Keratinocyte (primary cell): ENCODE data around the gene ACBD5. TPM values are rescaled to one million over a fixed set of nuclear protein-coding genes. Genes with fewer than 3 reads are reported as not detected.

Experiments
- DNase-seq: peaks from one replicate; pipeline ENCODE4 v3.0.0-alpha.2; 2011; ENCODE audit warnings: low read depth, missing footprints, low spot score
- FAIRE-seq: peaks from 2 replicates; lab custom pipeline; 2011; peaks lifted over from hg19 to GRCh38; lab: Jason Lieb, UNC
- H2AFZ ChIP-seq: 2 replicates; pipeline ENCODE4 v1.6.0; 2012; ENCODE audit warnings: low read length, control low read depth, inconsistent platforms; ENCODE audit not compliant: control insufficient read depth
- H3K27ac ChIP-seq: 2 replicates; pipeline ENCODE4 v1.5.1; 2011; ENCODE audit warnings: low read length; ENCODE audit not compliant: control insufficient read depth, insufficient read depth
- H3K27me3 ChIP-seq: 3 replicates; pipeline ENCODE4 v1.6.0; 2011; ENCODE audit warnings: low read length; ENCODE audit not compliant: control insufficient read depth, insufficient read depth; ENCODE audit errors: extremely low read depth
- H3K36me3 ChIP-seq, 2 experiments: 2 replicates in 1 of 2; 3 replicates in 1 of 2; pipeline ENCODE4 v1.5.1; 2011; ENCODE audit warnings: low read length in 2 of 2, mild to moderate bottlenecking in 1 of 2; ENCODE audit not compliant: control insufficient read depth in 2 of 2, insufficient read depth in 2 of 2; ENCODE audit errors: extremely low read depth in 1 of 2
- H3K4me1 ChIP-seq: 3 replicates; pipeline ENCODE4 v1.5.1; 2011; ENCODE audit warnings: low read length; ENCODE audit not compliant: control insufficient read depth, insufficient read depth; ENCODE audit errors: extremely low read depth
- H3K4me2 ChIP-seq: 3 replicates; pipeline ENCODE4 v1.6.0; 2011; ENCODE audit warnings: low read depth, low read length; ENCODE audit not compliant: control insufficient read depth, insufficient read depth; ENCODE audit errors: extremely low read depth
- H3K4me3 ChIP-seq, 3 experiments: fragments of 200-600 bp in 1 of 3; sonication (generic) in 1 of 3; 2 replicates in 2 of 3; 3 replicates in 1 of 3; pipeline ENCODE4 v1.5.1; 2011 to 2016; ENCODE audit warnings: low read length in 3 of 3, mild to moderate bottlenecking in 3 of 3, control low read depth in 2 of 3, inconsistent platforms in 1 of 3, low read depth in 1 of 3, mixed read lengths in 1 of 3, mixed run types in 1 of 3, moderate library complexity in 1 of 3; ENCODE audit not compliant: control insufficient read depth in 2 of 3, insufficient read depth in 2 of 3; ENCODE audit errors: extremely low read depth in 1 of 3
- H3K79me2 ChIP-seq: 2 replicates; pipeline ENCODE4 v1.6.0; 2012; ENCODE audit warnings: low read length; ENCODE audit not compliant: control insufficient read depth, insufficient read depth
- H3K9ac ChIP-seq: 3 replicates; pipeline ENCODE4 v1.6.0; 2011; ENCODE audit warnings: low read length; ENCODE audit not compliant: control insufficient read depth, insufficient read depth; ENCODE audit errors: extremely low read depth
- H3K9me1 ChIP-seq: 3 replicates; pipeline ENCODE4 v1.6.0; 2011; ENCODE audit warnings: low read length; ENCODE audit not compliant: control insufficient read depth, insufficient read depth; ENCODE audit errors: extremely low read depth
- H3K9me3 ChIP-seq: 2 replicates; pipeline ENCODE4 v1.5.1; 2012; ENCODE audit warnings: low read depth, low read length; ENCODE audit not compliant: control insufficient read depth
- H4K20me1 ChIP-seq: 3 replicates; pipeline ENCODE4 v1.6.0; 2011; ENCODE audit warnings: low read length; ENCODE audit not compliant: control insufficient read depth, insufficient read depth; ENCODE audit errors: extremely low read depth
- CTCF ChIP-seq, 3 experiments: IDR thresholded peaks in 1 of 3; conservative IDR thresholded peaks in 1 of 3; optimal IDR thresholded peaks in 1 of 3; 2 replicates in 2 of 3; 3 replicates in 1 of 3; pipeline versions ENCODE3 to v1.5.1; 2011; ENCODE audit warnings: low read length in 3 of 3, mild to moderate bottlenecking in 3 of 3, moderate library complexity in 2 of 3, control low read depth in 1 of 3, inconsistent platforms in 1 of 3; ENCODE audit not compliant: insufficient read depth in 2 of 3; ENCODE audit errors: extremely low read depth in 1 of 3
- EZH2 ChIP-seq: IDR thresholded peaks from one replicate; pipeline ENCODE4 v1.6.1; 2012; ENCODE audit warnings: inconsistent platforms, mild to moderate bottlenecking, low read length, moderate library complexity
- dilution Hi-C: fragments of 300-500 bp; cut with MboI; formaldehyde crosslinking; loops from one replicate; pipeline ENCODE4 v1.7.0; 2020; ENCODE audit warnings: low sequenced_read_pairs; ENCODE audit not compliant: extremely low pct_ligation_motif_present
- polyA plus RNA-seq, 5 experiments: library from polyadenylated mRNA; depleted of rRNA in 3 of 5; stranded (reverse) in 3 of 5; stranded (forward) in 1 of 5; unstranded in 1 of 5; fragments of >200 nt; gene quantifications; 1 replicate in 1 of 5; 2 replicates in 3 of 5; 3 replicates in 1 of 5; pipeline versions ENCODE4 v1.2.1 to v1.2.3, GENCODE V29; 2011 to 2012; ENCODE audit warnings: missing spikeins in 2 of 5, low read depth in 1 of 5, low replicate concordance in 1 of 5

The ACBD5 gene
- polyA plus RNA-seq, 1 donor (not counting 4 experiments of a cell fraction or from before 2014, with no cell fraction given), result 11.7 TPM

- no peak for DNase-seq
Measured at GRCh38 chr10:27188897-27189296, 51.7 kb downstream of the ACBD5 start.

GRCh38 chr10:27188259-27188658 lies 52.3 kb downstream of the ACBD5 start:
- TF ChIP-seq EZH2, result no peak
- no peak for TF ChIP-seq CTCF (optimal IDR thresholded peaks at IDR 0.05 in 1 of 3, IDR thresholded peaks at IDR 0.05 in 1 of 3, conservative IDR thresholded peaks at IDR 0.05 in 1 of 3; ENCODE audit: extremely low read depth in 1 of 3, insufficient read depth in 2 of 3, low read length in 3 of 3)
- Histone ChIP-seq H3K4me1 (no peaks in the 10 kb centered on the region), H3K27me3 (no peaks in the 10 kb centered on the region), H3K9ac (no peak overlapping the region), H3K9me1 (no peaks in the 10 kb centered on the region), H3K79me2 (no peaks in the 10 kb centered on the region), H3K4me2 (no peak overlapping the region), H3K4me3 (no peak overlapping the region), H3K9me3 (no peaks in the 10 kb centered on the region), H2AFZ (no peak overlapping the region), H3K27ac (no peak overlapping the region), H3K36me3 (peaks cover 0 to 11% of the 10 kb centered on the region in 2 experiments), H4K20me1 (no peaks in the 10 kb centered on the region)
- DNase-seq (no peak), FAIRE-seq (no peak)
- dilution Hi-C loops, result no loop called here

More at GRCh38 chr10:27188897-27189296, 51.7 kb downstream of the ACBD5 start:
- dilution Hi-C loops, result no loop called here
- no peaks in the 10 kb centered on the region for H3K9me1 ChIP-seq
- no peak overlapping the region for H2AFZ ChIP-seq
- H3K27ac ChIP-seq, result no peak overlapping the region
- peaks cover 0 to 11% of the 10 kb centered on the region in 2 experiments for H3K36me3 ChIP-seq
- no peaks in the 10 kb centered on the region for H3K79me2 ChIP-seq
- no peaks in the 10 kb centered on the region for H3K27me3 ChIP-seq
- TF ChIP-seq EZH2 (no peak), CTCF (optimal IDR thresholded peaks at IDR 0.05 in 1 of 3, IDR thresholded peaks at IDR 0.05 in 1 of 3, conservative IDR thresholded peaks at IDR 0.05 in 1 of 3; ENCODE audit: extremely low read depth in 1 of 3, insufficient read depth in 2 of 3, low read length in 3 of 3) (no peak)
- H4K20me1 ChIP-seq, result no peaks in the 10 kb centered on the region
- FAIRE-seq, result no peak
- no peak overlapping the region for H3K4me3 ChIP-seq
- no peak overlapping the region for H3K9ac ChIP-seq
- H3K4me1 ChIP-seq, result no peaks in the 10 kb centered on the region
- H3K9me3 ChIP-seq, result no peaks in the 10 kb centered on the region
- no peak overlapping the region for H3K4me2 ChIP-seq
